ENCODE data around the gene NEURL1B. TPM values are rescaled to one million over a fixed set of nuclear protein-coding genes. Genes with fewer than 3 reads are reported as not detected.

NEURL1B gene
- total and polyA plus RNA-seq, 12 donors: 14.4 to 45.8 (median 21.6) TPM

DNA sequence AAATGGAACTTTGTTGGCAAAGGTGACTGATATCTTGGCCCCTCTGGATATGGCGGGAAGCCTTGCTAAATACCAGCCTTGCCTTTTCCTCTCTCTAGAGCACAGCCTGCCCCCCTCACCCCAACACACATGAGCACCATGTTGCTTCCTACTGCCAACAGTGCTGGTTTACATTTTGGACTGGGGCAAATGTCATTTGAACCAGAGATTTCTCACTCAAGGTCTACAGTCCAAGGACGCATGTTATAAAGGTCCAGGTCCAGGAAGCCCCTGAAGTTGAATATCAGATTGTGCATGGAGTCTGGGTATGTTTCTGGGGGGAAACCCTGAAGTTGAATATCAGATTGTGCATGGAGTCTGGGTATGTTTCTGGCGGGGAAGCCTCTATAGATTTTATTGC is 19.9 kb downstream of the NEURL1B start:
- ATAC-seq (no peak), DNase-seq (no peak)
- TF ChIP-seq, protein P1, sequence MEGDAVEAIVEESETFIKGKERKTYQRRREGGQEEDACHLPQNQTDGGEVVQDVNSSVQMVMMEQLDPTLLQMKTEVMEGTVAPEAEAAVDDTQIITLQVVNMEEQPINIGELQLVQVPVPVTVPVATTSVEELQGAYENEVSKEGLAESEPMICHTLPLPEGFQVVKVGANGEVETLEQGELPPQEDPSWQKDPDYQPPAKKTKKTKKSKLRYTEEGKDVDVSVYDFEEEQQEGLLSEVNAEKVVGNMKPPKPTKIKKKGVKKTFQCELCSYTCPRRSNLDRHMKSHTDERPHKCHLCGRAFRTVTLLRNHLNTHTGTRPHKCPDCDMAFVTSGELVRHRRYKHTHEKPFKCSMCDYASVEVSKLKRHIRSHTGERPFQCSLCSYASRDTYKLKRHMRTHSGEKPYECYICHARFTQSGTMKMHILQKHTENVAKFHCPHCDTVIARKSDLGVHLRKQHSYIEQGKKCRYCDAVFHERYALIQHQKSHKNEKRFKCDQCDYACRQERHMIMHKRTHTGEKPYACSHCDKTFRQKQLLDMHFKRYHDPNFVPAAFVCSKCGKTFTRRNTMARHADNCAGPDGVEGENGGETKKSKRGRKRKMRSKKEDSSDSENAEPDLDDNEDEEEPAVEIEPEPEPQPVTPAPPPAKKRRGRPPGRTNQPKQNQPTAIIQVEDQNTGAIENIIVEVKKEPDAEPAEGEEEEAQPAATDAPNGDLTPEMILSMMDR (IDR thresholded peaks at IDR 0.05): no peak
- intact Hi-C loops (cut with DNase I): loop anchor here in 2 of 10 donors (5.0 kb wide), 1 partner anchor 36 kb away; no protein-coding TSS in a partner anchor
- peaks cover 40 to 100% (median 82%) of the 10 kb centered on the region in 9 donors for H3K4me1 ChIP-seq
- H3K9me3 ChIP-seq: peaks cover 0 to 6% (median 0%) of the 10 kb centered on the region in 11 donors
- H3K27ac ChIP-seq: peak overlapping the region; percentile 76 to 99 (median 91)
- no peaks in the 10 kb centered on the region for H3K27me3 ChIP-seq
- peaks cover 0 to 43% (median 3%) of the 10 kb centered on the region in 9 donors for H3K36me3 ChIP-seq
- no peak overlapping the region for H3K4me3 ChIP-seq
- 86 to 90% methylated on average over 3 of the region's 3 CpGs for WGBS, 2 donors

DNA sequence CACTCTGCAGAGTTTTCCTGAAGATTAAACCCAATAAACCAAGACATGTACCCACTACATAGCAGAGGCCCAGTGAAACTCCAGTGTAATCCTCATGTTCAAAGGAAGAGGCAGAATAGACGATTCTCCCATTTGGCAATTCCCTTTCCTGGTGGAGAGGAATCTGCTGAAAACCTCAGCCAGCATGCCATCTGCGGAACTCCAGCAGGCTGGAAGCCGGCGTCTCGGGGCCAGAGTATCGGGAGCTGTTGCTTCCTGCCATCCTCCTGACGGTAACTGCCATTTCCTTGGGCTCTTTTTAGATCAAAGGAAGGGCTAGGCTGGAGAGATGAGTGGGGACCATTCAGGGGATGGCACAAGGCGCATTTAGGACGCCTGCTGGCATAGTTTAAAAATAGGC is 20.5 kb downstream of the NEURL1B start:
- Histone ChIP-seq H3K4me1 (peaks cover 42 to 100% (median 87%) of the 10 kb centered on the region in 9 donors), H3K27me3 (no peaks in the 10 kb centered on the region), H3K27ac (peak overlapping the region; percentile 51 to 99 (median 91)), H3K4me3 (no peak overlapping the region), H3K36me3 (peaks cover 0 to 44% (median 3%) of the 10 kb centered on the region in 9 donors), H3K9me3 (peaks cover 0 to under 1% (median 0%) of the 10 kb centered on the region in 11 donors)
- 49 to 65% methylated on average over 9 of the region's 9 CpGs for WGBS, 2 donors
- intact Hi-C loops (cut with DNase I): loop anchor here in 2 of 10 donors (5.0 kb wide), 1 partner anchor 36 kb away; no protein-coding TSS in a partner anchor
- DNase-seq (no peak), ATAC-seq (no peak)
- TF ChIP-seq, protein P1 (IDR thresholded peaks at IDR 0.05): no peak

DNA sequence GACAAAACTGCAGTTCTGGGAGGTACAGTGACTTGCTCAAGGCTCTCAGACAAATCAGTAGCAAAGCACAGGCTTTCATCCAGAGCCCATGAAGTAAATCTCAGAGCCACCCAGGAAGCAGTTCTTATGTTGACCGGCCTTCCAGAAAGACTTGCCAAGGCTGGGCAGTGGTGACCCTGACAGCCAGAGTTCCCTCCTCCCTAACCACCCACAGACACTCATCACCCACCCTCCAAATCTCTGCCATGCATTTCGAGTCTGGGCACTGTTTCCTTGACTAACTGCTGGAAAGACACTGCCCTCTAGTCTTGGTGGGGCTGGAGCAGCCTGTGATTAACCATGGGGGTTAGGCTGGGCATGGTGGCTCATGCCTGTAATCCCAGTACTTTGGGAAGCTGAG is 21.5 kb downstream of the NEURL1B start:
- H3K27ac ChIP-seq: peak overlapping the region in 9 of 10 donors; percentile 86 to 99 (median 92)
- H3K4me1 ChIP-seq: peaks cover 45 to 100% (median 89%) of the 10 kb centered on the region in 9 donors

DNA sequence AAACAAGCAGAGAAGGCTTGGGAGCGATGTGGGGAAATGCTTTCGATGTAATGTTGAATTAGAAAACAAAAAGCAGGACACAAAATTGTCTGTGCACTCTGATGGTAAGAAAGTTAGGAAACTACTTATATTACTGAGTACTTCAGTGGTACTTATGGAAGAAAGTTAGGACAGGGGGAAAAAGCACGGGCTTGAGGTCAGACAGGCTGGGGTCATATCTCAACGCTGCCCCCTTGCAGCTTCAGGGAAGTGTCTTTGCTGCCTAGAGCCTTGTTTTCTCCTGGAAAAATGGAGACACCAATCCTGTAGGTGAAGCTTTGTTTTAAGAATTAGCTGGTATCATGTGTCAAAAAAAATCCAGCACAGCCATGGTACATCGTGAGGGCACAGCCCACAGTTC is 23.0 kb downstream of the NEURL1B start:
- intact Hi-C loops (cut with DNase I): loop anchor here in 2 of 10 donors (5.0 kb wide), 1 partner anchor 33 kb away; no protein-coding TSS in a partner anchor
- no peaks in the 10 kb centered on the region for H3K9me3 ChIP-seq
- H3K4me3 ChIP-seq: peak overlapping the region in 1 of 10 donors; percentile 11
- H3K27ac ChIP-seq: peak overlapping the region in 9 of 10 donors; percentile 1 to 99 (median 54)
- ATAC-seq (no peak), DNase-seq (no peak)
- TF ChIP-seq, protein P1 (IDR thresholded peaks at IDR 0.05): no peak
- 46 to 61% methylated on average over 5 of the region's 5 CpGs for WGBS, 2 donors
- peaks cover 45 to 100% (median 86%) of the 10 kb centered on the region in 9 donors for H3K4me1 ChIP-seq
- H3K36me3 ChIP-seq: peaks cover 0 to 36% (median 0%) of the 10 kb centered on the region in 9 donors
- H3K27me3 ChIP-seq: no peaks in the 10 kb centered on the region

More for the DNA sequence above, 21.5 kb downstream of the NEURL1B start:
- Histone ChIP-seq H3K27me3 (no peaks in the 10 kb centered on the region), H3K36me3 (peaks cover 0 to 42% (median 3%) of the 10 kb centered on the region in 9 donors), H3K4me3 (no peak overlapping the region), H3K9me3 (no peaks in the 10 kb centered on the region)
- ATAC-seq (no peak), DNase-seq (no peak)
- TF ChIP-seq, protein P1 (IDR thresholded peaks at IDR 0.05): no peak
- intact Hi-C loops (cut with DNase I): loop anchor here in 2 of 10 donors (5.0 kb wide), 1 partner anchor 35 kb away; no protein-coding TSS in a partner anchor
- 32 to 49% methylated on average over 2 of the region's 2 CpGs for WGBS, 2 donors
